GM12878 (cell line): ENCODE measurements around the gene UHRF1.

Experiments used
- BRCA1 ChIP-seq: IDR thresholded peaks from 2 replicates; pipeline ENCODE4 v1.6.1; 2011; ENCODE audit warnings: low read depth, low read length, improper control_type of control experiment
- CTCF ChIP-seq, 3 experiments: IDR thresholded peaks in 2 of 3; conservative IDR thresholded peaks in 1 of 3; 2 replicates each; pipeline ENCODE4 v1.5.1; 2011; ENCODE audit warnings: low read depth in 3 of 3, low read length in 3 of 3, mild to moderate bottlenecking in 3 of 3, control low read depth in 2 of 3, moderate library complexity in 2 of 3, inconsistent platforms in 1 of 3, mixed read lengths in 1 of 3; ENCODE audit not compliant: control insufficient read depth in 2 of 3, insufficient read depth in 1 of 3; ENCODE audit errors: extremely low read depth in 1 of 3
- ELK1 ChIP-seq: IDR thresholded peaks from 2 replicates; pipeline ENCODE4 v1.6.1; 2012; ENCODE audit warnings: low read depth, low read length, improper control_type of control experiment
- ETV6 ChIP-seq, 2 experiments: fragments of 450-650 bp in 1 of 2; IDR thresholded peaks in 1 of 2; conservative IDR thresholded peaks in 1 of 2; 2 replicates each; pipeline ENCODE4 v1.6.1; 2014; ENCODE audit warnings: antibody characterized with exemption in 1 of 2, borderline replicate concordance in 1 of 2, low read depth in 1 of 2, mild to moderate bottlenecking in 1 of 2, moderate library complexity in 1 of 2
- EZH2 ChIP-seq: IDR thresholded peaks from 2 replicates; pipeline ENCODE4 v1.6.1; 2012; ENCODE audit warnings: low read depth, mild to moderate bottlenecking, control low read depth, inconsistent platforms, low read length, borderline replicate concordance; ENCODE audit not compliant: control insufficient read depth
- HDAC2 ChIP-seq: fragments of 200-600 bp; sonication (generic); IDR thresholded peaks from 2 replicates; pipeline ENCODE4 v1.6.1; 2017
- MYC ChIP-seq: IDR thresholded peaks from 2 replicates; pipeline ENCODE4 v1.6.1; 2011; ENCODE audit warnings: mild to moderate bottlenecking, low read length, moderate library complexity, inconsistent platforms; ENCODE audit not compliant: insufficient read depth, insufficient replicate concordance, insufficient read length, severe bottlenecking
- RAD21 ChIP-seq: IDR thresholded peaks from 2 replicates; pipeline ENCODE4 v1.6.1; 2011; ENCODE audit warnings: mild to moderate bottlenecking, low read depth, low read length, moderate library complexity; ENCODE audit not compliant: insufficient read depth
- WRNIP1 ChIP-seq: IDR thresholded peaks from 2 replicates; pipeline ENCODE4 v1.6.1; 2011; ENCODE audit warnings: low read depth, low read length, improper control_type of control experiment, borderline replicate concordance
- YY1 ChIP-seq: IDR thresholded peaks from 2 replicates; pipeline ENCODE4 v1.6.1; 2011; ENCODE audit warnings: low read depth, mild to moderate bottlenecking, low read length
- ZBED1 ChIP-seq: IDR thresholded peaks from 2 replicates; pipeline ENCODE4 v1.6.1; 2016; ENCODE audit warnings: borderline replicate concordance
- ZZZ3 ChIP-seq: IDR thresholded peaks from 2 replicates; pipeline ENCODE4 v1.6.1; 2011; ENCODE audit warnings: low read depth; ENCODE audit not compliant: control insufficient read depth, insufficient read length

GRCh38 chr19:4966591-4966990, 57.3 kb downstream of the UHRF1 start:
- no peak for TF ChIP-seq WRNIP1
- TF ChIP-seq HDAC2 = no peak
- TF ChIP-seq EZH2 = no peak
- no peak for TF ChIP-seq ETV6 (conservative IDR thresholded peaks at IDR 0.05 in 1 of 2, IDR thresholded peaks at IDR 0.05 in 1 of 2; ENCODE audit: borderline replicate concordance in 1 of 2, low read depth in 1 of 2)
- no peak for TF ChIP-seq YY1
- TF ChIP-seq RAD21 = no peak
- no peak for TF ChIP-seq ZZZ3
- no peak for TF ChIP-seq ZBED1
- no peak for TF ChIP-seq ELK1
- TF ChIP-seq BRCA1 = no peak
- no peak for TF ChIP-seq MYC
- TF ChIP-seq CTCF (IDR thresholded peaks at IDR 0.05 in 2 of 3, conservative IDR thresholded peaks at IDR 0.05 in 1 of 3; ENCODE audit: control insufficient read depth in 2 of 3, extremely low read depth in 1 of 3, insufficient read depth in 1 of 3, low read depth in 3 of 3, low read length in 3 of 3) = no peak
